ENCODE data around the gene INSIG2.

The INSIG2 gene

DNA sequence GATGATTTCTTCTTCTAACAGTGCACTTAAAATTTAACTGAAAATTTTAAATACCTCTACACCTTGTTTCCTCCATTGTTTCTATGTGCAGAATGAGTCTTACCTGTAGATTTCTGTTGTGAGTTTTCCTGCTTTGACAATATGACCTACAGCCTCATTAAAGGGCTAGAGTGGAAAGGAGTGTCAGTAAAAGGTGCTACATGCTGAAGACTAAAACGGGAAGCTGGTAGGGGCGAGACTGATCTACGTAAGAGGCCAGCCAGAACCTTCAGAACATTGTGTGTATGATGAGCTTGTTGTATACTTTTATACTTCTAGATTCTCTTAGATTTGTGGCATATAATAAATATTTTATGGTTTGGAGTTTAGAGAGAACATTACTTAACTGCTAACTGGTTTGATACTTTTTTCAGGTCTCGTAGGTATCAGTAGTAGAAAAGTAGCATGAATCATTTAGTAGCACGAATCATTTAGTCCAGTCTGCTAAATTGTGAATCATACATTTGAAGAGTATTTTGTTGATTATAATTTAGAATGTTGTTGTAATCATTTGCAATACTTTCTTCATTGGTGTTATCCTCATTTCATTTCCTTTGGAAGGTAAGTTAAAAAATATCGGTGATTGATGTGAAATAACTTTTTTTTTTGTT lies 14.3 kb downstream of the INSIG2 start:
- DNase-seq, result no peak

GRCh38 chr2:118103951-118104940 lies 16.0 kb downstream of the INSIG2 start:
- DNase-seq, result no peak

GRCh38 chr2:118105497-118105896 lies 17.2 kb downstream of the INSIG2 start:
- DNase-seq, result no peak

DNA sequence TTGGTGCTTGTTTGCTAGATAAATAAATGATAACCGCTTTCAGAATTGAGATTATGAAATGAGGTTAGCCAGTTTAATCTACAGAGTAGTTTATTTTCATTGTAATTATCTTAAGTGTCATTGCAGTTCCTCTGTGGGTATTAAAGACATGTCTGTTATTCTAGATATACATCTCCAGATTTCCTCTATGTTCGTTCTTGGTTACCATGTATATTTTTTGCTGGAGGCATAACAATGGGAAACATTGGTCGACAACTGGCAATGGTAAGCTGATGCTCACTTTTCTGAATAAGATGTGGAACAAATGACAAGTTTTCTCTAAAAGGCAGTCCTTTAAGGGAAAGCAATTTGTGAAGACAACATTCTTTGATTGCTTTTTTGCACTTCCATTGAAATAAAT lies 18.7 kb downstream of the INSIG2 start:
- no peak for DNase-seq

- DNase-seq, result no peak
Observed at GRCh38 chr2:118110310-118110709, 22.0 kb downstream of the INSIG2 start.

- no peak for DNase-seq
Observed at GRCh38 chr2:118110991-118111390, 22.7 kb downstream of the INSIG2 start.

- DNase-seq, result no peak
Observed at GRCh38 chr2:118112771-118113334, 24.6 kb downstream of the INSIG2 start.

DNA sequence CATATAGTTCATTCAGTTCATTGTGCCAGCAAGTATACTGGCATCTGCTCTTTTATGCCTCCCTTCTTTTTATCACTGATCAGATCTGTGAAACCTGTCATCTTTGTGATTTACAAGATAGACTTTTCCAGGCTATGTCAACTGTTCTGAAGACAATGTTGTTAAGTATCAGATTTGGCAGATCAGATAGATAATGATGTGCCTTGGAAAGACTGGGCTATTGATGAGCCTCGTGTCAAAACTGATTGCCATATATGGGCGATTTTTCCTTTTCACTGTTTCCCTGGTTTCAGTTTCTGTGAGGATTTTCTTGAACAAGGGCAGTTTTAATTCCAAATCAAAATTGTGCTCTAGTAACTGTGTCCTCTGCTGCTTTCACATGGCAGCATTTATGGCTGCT lies 26.6 kb downstream of the INSIG2 start:
- DNase-seq, result no peak

DNA sequence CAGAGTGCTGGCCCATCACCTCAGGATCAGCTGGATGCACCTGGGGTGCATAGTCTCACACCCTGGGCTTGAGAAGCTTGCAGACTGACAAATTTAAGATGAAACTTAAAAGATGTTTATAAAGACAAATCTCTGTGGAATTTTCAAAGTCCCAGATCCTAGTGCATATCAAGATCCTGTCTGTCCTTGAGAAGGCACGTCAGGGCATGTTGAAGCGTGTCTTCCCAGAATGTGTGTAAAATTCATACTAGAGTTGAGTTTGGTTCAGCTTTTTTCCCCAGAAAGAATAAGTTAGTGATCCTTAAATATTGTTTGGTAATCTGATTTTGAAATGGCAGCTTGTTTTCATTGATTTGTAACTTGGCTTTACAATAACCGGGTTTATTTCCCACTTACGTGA lies 27.5 kb downstream of the INSIG2 start:
- no peak for DNase-seq

- no peak for DNase-seq
Observed at GRCh38 chr2:118118479-118118878, 30.2 kb downstream of the INSIG2 start.

DNA sequence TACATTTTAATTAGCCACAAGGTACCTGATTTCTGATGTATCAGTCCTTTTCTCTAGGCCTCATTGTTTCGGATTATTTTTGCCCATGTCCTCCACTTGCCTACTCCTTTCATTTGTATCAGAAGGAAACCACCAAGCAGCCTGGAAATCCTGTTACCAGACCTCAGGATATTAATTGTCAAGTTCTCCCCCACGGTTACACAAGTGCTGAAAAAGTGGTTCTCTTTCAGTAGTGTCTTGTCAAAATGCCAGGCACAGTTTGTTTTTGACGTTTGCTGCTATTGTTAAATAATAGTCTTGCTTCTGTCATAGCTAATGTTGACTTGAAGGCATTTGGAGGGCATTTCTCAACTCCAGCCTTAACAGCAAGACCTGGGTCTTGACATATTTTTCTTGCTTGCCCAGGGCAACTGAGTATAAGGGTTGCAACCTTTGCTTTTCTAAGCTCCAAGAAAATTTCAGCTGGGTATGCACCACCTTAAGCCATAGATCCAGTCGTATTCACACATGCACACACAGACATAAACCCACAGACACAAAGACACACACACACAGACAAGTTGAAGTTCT lies 31.0 kb downstream of the INSIG2 start:
- DNase-seq, result no peak

GRCh38 chr2:118119761-118120400 lies 31.6 kb downstream of the INSIG2 start:
- DNase-seq, result no peak

DNA sequence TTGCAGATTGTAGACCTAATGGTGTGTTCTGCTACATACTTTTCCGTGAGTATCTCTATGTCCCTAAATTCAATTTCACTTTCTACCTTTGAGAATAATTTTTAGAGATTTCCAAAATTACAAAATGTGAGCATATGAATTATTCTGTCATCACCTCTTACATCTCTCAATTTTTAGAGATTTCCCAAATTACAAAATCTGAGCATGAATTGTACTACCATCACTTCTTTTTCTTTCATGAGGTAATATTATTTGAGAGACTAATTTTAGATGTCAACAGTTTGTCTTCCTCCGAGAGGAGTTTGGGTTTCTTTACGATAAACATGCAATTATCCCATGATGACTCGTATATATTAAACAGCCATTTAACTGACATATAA lies 32.1 kb downstream of the INSIG2 start:
- DNase-seq, result no peak

DNA sequence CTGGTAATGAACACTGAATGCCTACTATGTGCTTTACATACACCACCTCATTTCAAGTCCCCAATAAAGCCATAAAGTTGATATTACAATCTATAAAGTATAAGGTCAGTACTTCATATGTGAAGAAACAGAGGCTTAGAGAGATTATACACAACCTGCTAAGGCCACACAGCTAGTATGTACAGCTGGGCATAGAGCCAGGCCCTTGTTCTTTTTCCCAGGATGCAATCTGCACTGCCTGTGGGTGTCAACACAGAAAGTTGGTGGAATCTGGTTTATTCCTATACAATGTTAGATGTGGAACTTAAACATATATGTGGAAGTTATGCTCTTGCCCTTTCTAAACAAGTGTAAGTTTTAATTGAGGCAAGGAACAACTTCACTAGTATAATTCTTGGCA lies 32.8 kb downstream of the INSIG2 start:
- DNase-seq, result no peak

- DNase-seq, result no peak
Observed at GRCh38 chr2:118121986-118122524, 33.8 kb downstream of the INSIG2 start.

DNA sequence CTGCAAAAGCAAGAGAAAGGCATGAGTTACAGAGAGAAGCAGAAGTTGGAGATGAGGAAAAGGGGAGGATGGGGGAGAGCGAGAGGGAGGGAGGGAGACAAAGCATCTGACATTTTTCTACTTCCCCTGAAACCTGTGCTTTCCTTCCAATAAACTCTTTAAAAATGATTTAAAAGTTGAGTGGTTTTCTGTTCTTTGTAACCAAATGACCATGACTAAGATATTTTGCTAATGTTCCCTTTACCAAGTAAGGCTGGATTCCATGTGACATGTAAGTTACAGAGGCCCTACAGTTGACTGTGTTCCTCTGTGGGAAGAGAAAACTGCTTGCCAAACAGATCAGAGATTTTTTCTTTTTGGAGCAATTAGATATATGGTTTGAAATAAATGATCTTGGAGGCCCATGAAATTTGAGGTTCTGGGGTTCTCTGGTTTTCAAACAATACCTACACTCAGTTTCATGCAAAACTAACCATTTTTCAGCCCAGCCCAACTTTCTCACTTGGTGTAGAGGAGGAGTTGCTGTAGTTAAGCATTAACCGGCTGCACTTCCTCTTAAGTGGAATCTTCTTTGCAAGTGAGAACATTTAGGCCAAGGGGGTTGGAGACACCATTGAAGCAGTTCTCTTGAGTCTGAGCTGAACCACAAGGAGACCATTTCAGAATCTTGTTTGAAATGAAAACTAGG lies 34.5 kb downstream of the INSIG2 start:
- DNase-seq, result no peak

DNA sequence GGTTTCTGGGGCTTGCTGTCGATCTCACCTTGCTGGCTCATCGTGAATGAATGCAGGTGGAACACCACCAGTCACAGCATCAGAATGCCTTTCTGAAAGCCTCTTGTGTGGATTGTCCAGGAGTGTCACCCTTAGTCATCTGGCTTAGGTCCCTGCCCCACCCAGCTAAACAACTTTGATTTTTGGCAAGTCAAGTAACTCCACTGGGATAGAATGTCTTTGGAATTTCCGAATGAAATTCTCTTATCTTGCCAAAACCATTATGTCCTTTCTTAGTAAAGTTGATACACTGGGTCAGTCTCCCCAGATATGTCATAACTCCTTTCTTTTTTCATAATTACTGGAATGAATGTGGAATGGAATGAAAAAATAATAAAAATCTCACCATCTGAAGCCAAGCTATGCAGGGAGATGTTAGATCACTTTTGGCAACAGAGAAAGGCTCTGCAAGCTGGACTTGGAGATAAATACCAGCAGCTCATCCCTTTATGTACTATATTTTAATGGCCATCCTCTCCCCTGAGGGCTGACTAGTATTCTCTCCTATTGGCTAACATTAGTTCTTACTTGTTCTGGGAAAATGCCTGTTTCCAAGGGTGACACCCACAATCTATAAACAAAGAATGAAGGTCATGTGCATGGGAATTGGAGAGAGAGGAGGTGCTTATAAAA lies 35.4 kb downstream of the INSIG2 start:
- DNase-seq, result no peak

DNA sequence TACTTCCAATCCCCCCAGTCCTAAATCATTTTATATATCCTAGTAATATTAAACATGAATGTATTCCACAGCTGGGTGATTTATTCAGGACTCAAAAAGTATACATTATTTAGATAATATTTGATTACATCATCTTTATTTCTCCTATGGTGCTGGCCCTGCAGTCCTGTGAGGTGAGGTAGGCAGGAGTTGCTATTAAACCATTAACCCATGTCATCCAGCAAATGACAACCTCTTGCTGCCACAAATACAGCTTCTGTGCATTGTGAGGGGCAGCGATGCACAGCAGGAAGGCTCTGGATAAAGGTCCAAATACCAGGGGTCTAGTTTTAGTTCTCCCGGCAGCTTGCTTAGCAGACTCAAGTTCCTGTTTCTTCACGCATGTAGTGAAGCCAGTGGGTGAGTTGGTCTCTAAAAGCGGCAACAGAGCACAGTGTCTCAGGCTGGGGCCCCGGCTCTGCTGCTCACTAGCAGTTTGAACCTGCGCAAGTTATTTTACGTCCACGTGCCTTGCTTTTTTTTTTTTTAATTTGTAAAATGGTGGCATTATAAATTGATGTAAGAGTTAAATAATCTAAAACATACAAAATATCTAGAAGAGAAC lies 36.1 kb downstream of the INSIG2 start:
- no peak for DNase-seq

- DNase-seq, result no peak
Observed at GRCh38 chr2:118127250-118127649, 39.0 kb downstream of the INSIG2 start.

GRCh38 chr2:118128826-118129225 lies 40.6 kb downstream of the INSIG2 start:
- DNase-seq, result no peak

DNA sequence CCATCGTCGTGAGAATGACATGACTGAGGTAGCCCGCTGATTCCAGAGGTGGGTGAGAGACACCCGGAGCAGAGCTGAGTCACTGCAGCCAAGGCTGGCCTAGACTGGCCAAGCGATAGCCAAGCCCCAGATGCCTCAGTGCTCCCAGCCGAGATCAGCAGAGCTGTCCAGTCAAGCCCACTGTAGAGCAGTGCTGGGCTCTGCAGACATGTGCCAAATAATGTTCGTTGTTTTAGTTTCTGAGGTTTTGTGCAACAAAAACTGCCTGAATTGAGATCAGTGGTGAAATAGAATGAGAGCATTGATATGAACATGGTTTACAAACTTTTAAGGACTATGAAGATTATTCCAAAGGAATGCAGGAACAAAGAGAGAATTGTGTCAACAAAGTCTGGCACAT lies 42.1 kb downstream of the INSIG2 start:
- DNase-seq, result no peak

Measured in activated CD4-positive, alpha-beta T cell treated with anti-CD3 and anti-CD28 coated beads for 48 hours (primary cell).